SK-N-MC (cell line): ENCODE data around the gene SLC5A11.

Experiments used
- EZH2 ChIP-seq: fragments of 200-600 bp; sonication (generic); IDR thresholded peaks from one replicate; pipeline ENCODE4 v1.6.1; 2017; ENCODE audit warnings: antibody characterized with exemption
- POLR2AphosphoS5 ChIP-seq: IDR thresholded peaks from 2 replicates; pipeline ENCODE4 v1.6.1; 2012; ENCODE audit warnings: mild to moderate bottlenecking, low read depth, low read length, borderline replicate concordance

DNA sequence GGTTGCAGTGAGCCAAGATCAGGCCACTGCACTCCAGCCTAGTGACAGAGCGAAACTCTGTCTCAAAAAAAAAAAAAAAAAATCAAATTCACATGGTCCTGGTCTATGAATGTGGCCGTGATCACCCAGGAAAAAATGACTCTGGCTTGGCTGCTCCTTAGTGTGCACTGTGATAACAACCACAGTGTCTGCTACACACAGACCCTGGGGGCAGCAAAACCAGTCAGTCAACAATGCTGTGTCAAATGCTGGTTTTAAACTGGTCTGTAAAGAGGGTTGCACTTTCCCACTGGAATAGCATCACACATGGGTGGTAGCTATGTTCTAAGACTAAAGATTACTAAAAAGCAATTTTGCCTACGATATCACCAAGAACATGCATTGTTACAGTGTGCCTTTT, 98.4 kb downstream of the SLC5A11 start:
- TF ChIP-seq POLR2AphosphoS5 = no peak
- no peak for TF ChIP-seq EZH2
